ENCODE results near the gene DLK1.

DLK1 gene

GRCh38 chr14:100783630-100784370 is 57.1 kb downstream of the DLK1 start:
- DNase-seq (ENCODE audit: low read depth), result no peak
- H3K4me3 ChIP-seq (ENCODE audit: low read depth, low read length), result no peak overlapping the region

GRCh38 chr14:100784523-100785337 is 58.0 kb downstream of the DLK1 start:
- no peak for DNase-seq (ENCODE audit: low read depth)
- H3K4me3 ChIP-seq (ENCODE audit: low read depth, low read length), result no peak overlapping the region

- no peak for DNase-seq (ENCODE audit: low read depth)
- H3K4me3 ChIP-seq (ENCODE audit: low read depth, low read length), result no peak overlapping the region
Observed at GRCh38 chr14:100785338-100785615, 58.6 kb downstream of the DLK1 start.

- H3K4me3 ChIP-seq (ENCODE audit: low read depth, low read length), result no peak overlapping the region
- no peak for DNase-seq (ENCODE audit: low read depth)
Observed at GRCh38 chr14:100785626-100786025, 58.9 kb downstream of the DLK1 start.

- no peak for DNase-seq (ENCODE audit: low read depth)
- no peak overlapping the region for H3K4me3 ChIP-seq (ENCODE audit: low read depth, low read length)
Observed at GRCh38 chr14:100786131-100786530, 59.4 kb downstream of the DLK1 start.

GRCh38 chr14:100786576-100787219 is 60.0 kb downstream of the DLK1 start:
- no peak overlapping the region for H3K4me3 ChIP-seq (ENCODE audit: low read depth, low read length)
- no peak for DNase-seq (ENCODE audit: low read depth)

GRCh38 chr14:100787659-100788058 is 61.0 kb downstream of the DLK1 start:
- no peak for DNase-seq (ENCODE audit: low read depth)
- H3K4me3 ChIP-seq (ENCODE audit: low read depth, low read length), result no peak overlapping the region

Measured in skeletal muscle cell (primary cell).